Heart left ventricle (tissue), 16 donors: ENCODE results near the gene C2CD3. TPM values are rescaled to one million over a fixed set of nuclear protein-coding genes. Genes with fewer than 3 reads are reported as not detected.

Source experiments
- ATAC-seq, 4 donors: fragments of 200-7000 bp; cut with Tn5 transposase; one replicate each; pipeline ENCODE4 v1.9.1; 2020 to 2022; ENCODE audit warnings: moderate library complexity in 4 of 4, mild to moderate bottlenecking in 3 of 4, moderate number of reproducible peaks in 1 of 4
- DNase-seq, 5 donors: peaks; one replicate each; pipeline ENCODE4 v3.0.0-alpha.2; 2020
- H3K27ac ChIP-seq, 12 donors: fragments of 200-600 bp; sonication (generic) in 4 of 12; one replicate each; pipeline versions ENCODE4 v1.5.0 to v1.8.0; 2016 to 2022; ENCODE audit warnings: mild to moderate bottlenecking in 2 of 12
- H3K27me3 ChIP-seq, 9 donors: fragments of 200-600 bp; sonication (generic) in 2 of 9; one replicate each; pipeline versions ENCODE4 v1.5.1 to v1.8.0; 2016 to 2022; ENCODE audit warnings: mild to moderate bottlenecking in 3 of 9
- H3K36me3 ChIP-seq, 9 donors: fragments of 200-600 bp; sonication (generic) in 2 of 9; one replicate each; pipeline versions ENCODE4 v1.5.0 to v1.8.0; 2018 to 2022; ENCODE audit warnings: mild to moderate bottlenecking in 2 of 9
- H3K4me1 ChIP-seq, 12 donors: fragments of 200-600 bp; sonication (generic) in 4 of 12; one replicate each; pipeline versions ENCODE4 v1.5.0 to v1.8.0; 2016 to 2022; ENCODE audit warnings: mild to moderate bottlenecking in 3 of 12
- H3K4me3 ChIP-seq, 12 donors: fragments of 200-600 bp; sonication (generic) in 4 of 12; one replicate each; pipeline versions ENCODE4 v1.5.0 to v1.8.0; 2017 to 2022; ENCODE audit warnings: mild to moderate bottlenecking in 9 of 12, moderate library complexity in 4 of 12
- H3K9me3 ChIP-seq, 12 donors: fragments of 200-600 bp; sonication (generic) in 4 of 12; one replicate each; pipeline versions ENCODE4 v1.5.0 to v1.8.0; 2016 to 2022; ENCODE audit warnings: mild to moderate bottlenecking in 1 of 12
- POLR2A ChIP-seq, 2 donors: fragments of 450-650 bp; IDR thresholded peaks; one replicate each; pipeline ENCODE4 v1.6.1; 2017; ENCODE audit warnings: antibody characterized with exemption in 2 of 2, mild to moderate bottlenecking in 2 of 2, moderate library complexity in 2 of 2
- WGBS, 4 donors: extraction: QIAGEN DNeasy Blood & Tissue Kit in 2 of 4; methylation state at CpG; one replicate each; pipeline versions ENCODE4 v1.1.5 to v1.1.7; 2013 to 2018; 5-methylcytosine and 5-hydroxymethylcytosine counted together
- intact Hi-C, 10 donors: fragments of 100-400 bp; cut with DNase I; formaldehyde crosslinking; loops; one replicate each; pipeline versions ENCODE4 v1.11.1 to v1.14.2; 2022
- polyA plus RNA-seq, 2 donors: library from polyadenylated mRNA; stranded (reverse); fragments of 200-250 nt; gene quantifications; one replicate each; pipeline ENCODE4 v1.2.3, GENCODE V29; 2013
- total RNA-seq, 9 donors: library from RNA; depleted of rRNA in 2 of 9; stranded (reverse); fragments of >200 nt in 2 of 9; fragmentation: NEBNext Ultra II Directional in 3 of 9; extraction: Animal tissue kit (Norgen Biotek cat#: 25700) in 3 of 9; gene quantifications; one replicate each; pipeline versions ENCODE4 v1.1.0 to v1.2.4, GENCODE V29; 2016 to 2023
- TF ChIP-seq, protein P1 (sequence below), 12 donors: fragments of 200-600 bp; sonication (generic) in 4 of 12; IDR thresholded peaks; one replicate each; pipeline versions ENCODE4 v1.5.0 to v1.8.0; 2018 to 2022; ENCODE audit warnings: antibody characterized with exemption in 12 of 12, mild to moderate bottlenecking in 5 of 12
- donor health status: ischemic (EF 13 %, LVEDD 7.1; RV severe dilation, severe dysfunction).
- donor health status: healthy with polysubstance abuse.
- donor health status: DM: no; HTN: yes; CAD: no.
- donor health status: DM: no; HTN: no; CAD: no.
- donor health status: ischemic (EF 25% LVEDD 6.9; RV normal size, moderate dysfunction).
- donor health status: ischemic (EF 25% LVEDD 5.7; RV mildly dilated, moderate dysfunction).
- donor health status: healthy.
- donor health status: DM: yes; HTN: yes; CAD: no.
- donor health status: ischemic (EF 35%, LVEDD 5.7; RV mildly dilated, moderate dysfunction).
- donor health status: nonischemic (EF 11% LVEDD 7.7; RV severe dilation, severe dysfunction).
- donor health status: DM: yes; HTN: yes; CAD: no.
- donor health status: PGD.
- donor health status: ischemic (EF 29% LVEDD 5.4; RV normal size, mild dysfunction).
- donor health status: nonischemic (EF 23%, LVEDD 6.1; RV moderate dilation, normal function).

The C2CD3 gene
- total and polyA plus RNA-seq, 11 donors = 6.5 to 18.7 (median 12.5) TPM

DNA sequence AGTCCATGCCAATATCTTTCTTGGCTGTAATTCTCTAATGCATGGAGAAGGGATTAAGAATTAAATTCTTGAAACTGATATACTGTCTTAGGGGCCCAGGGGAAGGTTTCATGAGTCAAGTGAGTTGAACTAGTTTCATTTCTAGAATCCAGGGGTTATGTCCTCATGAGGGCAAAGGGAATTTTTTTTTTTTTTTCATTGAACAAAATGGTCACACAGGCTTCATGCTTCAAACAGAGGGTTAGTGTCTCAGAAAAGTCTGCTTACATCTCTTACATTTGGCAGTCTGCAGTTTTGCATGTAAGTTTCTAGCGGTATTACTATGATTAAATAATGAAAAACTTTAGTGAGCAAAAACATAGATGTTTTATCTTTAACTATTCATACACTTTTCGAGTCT lies 33.2 kb upstream of the C2CD3 start:
- TF ChIP-seq POLR2A (IDR thresholded peaks at IDR 0.05) = no peak
- TF ChIP-seq, protein P1, sequence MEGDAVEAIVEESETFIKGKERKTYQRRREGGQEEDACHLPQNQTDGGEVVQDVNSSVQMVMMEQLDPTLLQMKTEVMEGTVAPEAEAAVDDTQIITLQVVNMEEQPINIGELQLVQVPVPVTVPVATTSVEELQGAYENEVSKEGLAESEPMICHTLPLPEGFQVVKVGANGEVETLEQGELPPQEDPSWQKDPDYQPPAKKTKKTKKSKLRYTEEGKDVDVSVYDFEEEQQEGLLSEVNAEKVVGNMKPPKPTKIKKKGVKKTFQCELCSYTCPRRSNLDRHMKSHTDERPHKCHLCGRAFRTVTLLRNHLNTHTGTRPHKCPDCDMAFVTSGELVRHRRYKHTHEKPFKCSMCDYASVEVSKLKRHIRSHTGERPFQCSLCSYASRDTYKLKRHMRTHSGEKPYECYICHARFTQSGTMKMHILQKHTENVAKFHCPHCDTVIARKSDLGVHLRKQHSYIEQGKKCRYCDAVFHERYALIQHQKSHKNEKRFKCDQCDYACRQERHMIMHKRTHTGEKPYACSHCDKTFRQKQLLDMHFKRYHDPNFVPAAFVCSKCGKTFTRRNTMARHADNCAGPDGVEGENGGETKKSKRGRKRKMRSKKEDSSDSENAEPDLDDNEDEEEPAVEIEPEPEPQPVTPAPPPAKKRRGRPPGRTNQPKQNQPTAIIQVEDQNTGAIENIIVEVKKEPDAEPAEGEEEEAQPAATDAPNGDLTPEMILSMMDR (IDR thresholded peaks at IDR 0.05) = no peak
- no peaks in the 10 kb centered on the region for H3K27me3 ChIP-seq
- no peaks in the 10 kb centered on the region for H3K4me1 ChIP-seq
- DNase-seq (no peak), ATAC-seq (no peak)
- H3K27ac ChIP-seq = no peak overlapping the region
- H3K4me3 ChIP-seq = no peak overlapping the region
- intact Hi-C loops = no loop called here
- H3K36me3 ChIP-seq = peaks cover 0 to 52% (median 32%) of the 10 kb centered on the region in 9 donors
- no peaks in the 10 kb centered on the region for H3K9me3 ChIP-seq
- WGBS, 4 donors = 90 to 97% (median 95%) methylated on average over 2 of the region's 2 CpGs

DNA sequence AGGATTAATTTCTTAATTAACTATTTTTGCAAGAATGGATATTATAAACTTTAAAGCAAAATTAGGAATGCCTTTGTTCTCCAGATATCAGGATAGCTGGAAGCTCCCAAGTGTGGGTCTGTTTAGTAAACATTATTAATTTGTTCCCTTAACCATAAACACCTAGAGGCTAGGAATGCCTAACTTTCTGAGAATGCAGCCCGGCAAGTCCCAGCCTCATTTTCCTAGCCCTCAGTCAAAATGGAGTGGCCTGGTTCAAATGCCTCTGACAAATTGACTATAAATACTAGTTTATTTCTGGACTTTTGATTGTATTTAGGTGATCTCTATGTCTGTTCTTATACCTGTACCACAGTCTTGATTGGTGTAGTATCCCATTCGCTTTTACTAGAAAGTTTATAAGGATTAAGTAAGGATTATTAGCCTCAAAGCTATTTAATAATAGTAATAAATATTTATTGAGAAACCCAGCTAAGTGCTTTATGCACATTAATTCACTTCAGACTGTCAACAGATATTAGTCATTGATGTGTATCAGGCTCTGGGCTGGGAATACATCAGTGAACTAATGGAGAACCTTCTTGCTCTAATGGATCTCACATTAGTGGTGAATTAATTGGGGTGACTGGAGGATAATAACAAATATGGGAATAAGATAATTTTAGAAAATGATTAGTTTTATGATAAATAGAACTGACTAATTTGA lies 26.1 kb upstream of the C2CD3 start:
- Histone ChIP-seq H3K9me3 (peaks cover 0 to 6% (median 0%) of the 10 kb centered on the region in 12 donors), H3K27me3 (no peaks in the 10 kb centered on the region), H3K4me3 (no peak overlapping the region), H3K36me3 (peaks cover 0 to 5% (median 0%) of the 10 kb centered on the region in 9 donors), H3K27ac (no peak overlapping the region), H3K4me1 (no peaks in the 10 kb centered on the region)
- TF ChIP-seq POLR2A (IDR thresholded peaks at IDR 0.05) = no peak
- TF ChIP-seq, protein P1 (IDR thresholded peaks at IDR 0.05) = no peak
- ATAC-seq (no peak), DNase-seq (no peak)
- intact Hi-C loops = no loop called here
- 96 to 99% (median 98%) methylated on average over 2 of the region's 2 CpGs for WGBS, 4 donors

DNA sequence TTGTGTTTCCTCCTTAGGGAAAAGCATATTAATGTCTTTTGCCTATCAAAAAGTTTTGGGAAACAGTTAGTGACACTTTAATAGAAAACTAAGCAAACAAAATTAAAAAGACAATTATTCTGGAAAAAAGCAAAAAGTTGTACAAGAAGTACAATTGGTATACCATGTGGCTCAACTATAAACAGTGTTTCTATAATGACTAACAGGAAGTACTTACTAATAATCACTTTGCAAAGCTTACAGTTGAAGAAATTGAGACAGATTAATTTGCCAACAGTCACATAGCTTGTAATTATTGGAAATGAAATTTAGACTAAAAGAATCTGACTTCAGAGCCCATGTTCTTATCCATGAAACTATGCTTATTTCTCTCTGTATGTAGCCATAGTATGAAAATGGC lies 25.0 kb upstream of the C2CD3 start:
- no peaks in the 10 kb centered on the region for H3K4me1 ChIP-seq
- peaks cover 0 to 5% (median 0%) of the 10 kb centered on the region in 9 donors for H3K36me3 ChIP-seq
- H3K27ac ChIP-seq = no peak overlapping the region
- DNase-seq (no peak), ATAC-seq (no peak)
- intact Hi-C loops = no loop called here
- H3K9me3 ChIP-seq = peaks cover 0 to 10% (median 0%) of the 10 kb centered on the region in 12 donors
- H3K27me3 ChIP-seq = no peaks in the 10 kb centered on the region
- TF ChIP-seq POLR2A (IDR thresholded peaks at IDR 0.05) = no peak
- TF ChIP-seq, protein P1 (IDR thresholded peaks at IDR 0.05) = no peak
- no peak overlapping the region for H3K4me3 ChIP-seq

DNA sequence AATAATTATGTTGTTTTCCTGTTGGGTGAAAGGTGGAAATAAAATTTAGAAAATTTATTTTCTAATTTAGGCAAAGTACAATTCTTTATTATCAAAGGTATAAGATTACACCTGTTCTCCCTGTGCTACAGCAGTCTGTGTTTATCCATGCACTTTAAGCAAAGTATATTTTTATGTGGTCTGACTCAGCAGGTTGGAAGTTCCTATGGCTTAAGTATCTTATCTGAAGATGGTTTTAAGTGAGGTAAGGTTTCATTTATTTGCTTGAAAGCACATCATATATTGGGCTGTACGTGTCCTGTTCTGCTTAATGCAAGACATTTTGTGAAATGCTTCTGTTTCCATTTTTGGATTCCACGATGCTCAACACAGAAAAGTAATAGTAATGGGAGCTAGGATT lies 14.9 kb upstream of the C2CD3 start:
- peaks cover 0 to 21% (median 0%) of the 10 kb centered on the region in 9 donors for H3K36me3 ChIP-seq
- DNase-seq = no peak
- no peaks in the 10 kb centered on the region for H3K27me3 ChIP-seq
- H3K4me3 ChIP-seq = no peak overlapping the region
- ATAC-seq = no peak
- no peak overlapping the region for H3K27ac ChIP-seq
- H3K4me1 ChIP-seq = peaks cover 0 to 5% (median 0%) of the 10 kb centered on the region in 12 donors
- 77 to 92% (median 86%) methylated on average over 2 of the region's 2 CpGs for WGBS, 4 donors
- TF ChIP-seq POLR2A (IDR thresholded peaks at IDR 0.05) = no peak
- TF ChIP-seq, protein P1 (IDR thresholded peaks at IDR 0.05) = no peak
- peaks cover 0 to 13% (median 0%) of the 10 kb centered on the region in 12 donors for H3K9me3 ChIP-seq
- intact Hi-C loops = no loop called here
